Jurkat, Clone E6-1 (cell line): Measurements from ENCODE around the gene VENTX.

Experiments used
- DNase-seq: peaks from one replicate; pipeline ENCODE4 v3.0.0-alpha.2; 2011; ENCODE audit warnings: low read depth, low spot score
- H3K4me3 ChIP-seq: 2 replicates; pipeline ENCODE4 v1.5.1; 2011; ENCODE audit warnings: mild to moderate bottlenecking, low read length, control low read depth, moderate library complexity

Gene VENTX

GRCh38 chr10:133277993-133278576 lies 40.4 kb downstream of the VENTX start:
- no peak overlapping the region for H3K4me3 ChIP-seq
- DNase-seq = no peak

GRCh38 chr10:133278577-133279265 lies 41.1 kb downstream of the VENTX start:
- DNase-seq = no peak

GRCh38 chr10:133279326-133280226 lies 41.9 kb downstream of the VENTX start:
- no peak overlapping the region for H3K4me3 ChIP-seq
- no peak for DNase-seq

More at GRCh38 chr10:133278577-133279265, 41.1 kb downstream of the VENTX start:
- no peak overlapping the region for H3K4me3 ChIP-seq

- no peak overlapping the region for H3K4me3 ChIP-seq
- no peak for DNase-seq
Observed at GRCh38 chr10:133280391-133281059, 42.9 kb downstream of the VENTX start.

GRCh38 chr10:133281084-133281483 lies 43.4 kb downstream of the VENTX start:
- H3K4me3 ChIP-seq = no peak overlapping the region
- no peak for DNase-seq

- H3K4me3 ChIP-seq = no peak overlapping the region
- no peak for DNase-seq
Observed at GRCh38 chr10:133281628-133282372, 44.1 kb downstream of the VENTX start.

GRCh38 chr10:133282846-133283390 lies 45.3 kb downstream of the VENTX start:
- H3K4me3 ChIP-seq = no peak overlapping the region
- no peak for DNase-seq

- no peak for DNase-seq
- H3K4me3 ChIP-seq = no peak overlapping the region
Observed at GRCh38 chr10:133283931-133284330, 46.3 kb downstream of the VENTX start.

- H3K4me3 ChIP-seq = no peak overlapping the region
- DNase-seq = no peak
Observed at GRCh38 chr10:133285217-133285616, 47.6 kb downstream of the VENTX start.

- no peak for DNase-seq
- no peak overlapping the region for H3K4me3 ChIP-seq
Observed at GRCh38 chr10:133286366-133286765, 48.7 kb downstream of the VENTX start.

GRCh38 chr10:133287832-133288500 lies 50.3 kb downstream of the VENTX start:
- DNase-seq = no peak
- no peak overlapping the region for H3K4me3 ChIP-seq

- no peak overlapping the region for H3K4me3 ChIP-seq
- DNase-seq = no peak
Observed at GRCh38 chr10:133289761-133290160, 52.1 kb downstream of the VENTX start.
